GM12801 (cell line): ENCODE results near the gene NUP62.

ENCODE experiments used
- TF ChIP-seq, protein P1 (sequence below): IDR thresholded peaks from one replicate; pipeline ENCODE4 v1.5.1; 2011; ENCODE audit warnings: control low read depth; ENCODE audit not compliant: insufficient read length; ENCODE audit errors: extremely low read depth

NUP62 gene

GRCh38 chr19:49881672-49882394, 47.5 kb downstream of the NUP62 start:
- TF ChIP-seq, protein P1, sequence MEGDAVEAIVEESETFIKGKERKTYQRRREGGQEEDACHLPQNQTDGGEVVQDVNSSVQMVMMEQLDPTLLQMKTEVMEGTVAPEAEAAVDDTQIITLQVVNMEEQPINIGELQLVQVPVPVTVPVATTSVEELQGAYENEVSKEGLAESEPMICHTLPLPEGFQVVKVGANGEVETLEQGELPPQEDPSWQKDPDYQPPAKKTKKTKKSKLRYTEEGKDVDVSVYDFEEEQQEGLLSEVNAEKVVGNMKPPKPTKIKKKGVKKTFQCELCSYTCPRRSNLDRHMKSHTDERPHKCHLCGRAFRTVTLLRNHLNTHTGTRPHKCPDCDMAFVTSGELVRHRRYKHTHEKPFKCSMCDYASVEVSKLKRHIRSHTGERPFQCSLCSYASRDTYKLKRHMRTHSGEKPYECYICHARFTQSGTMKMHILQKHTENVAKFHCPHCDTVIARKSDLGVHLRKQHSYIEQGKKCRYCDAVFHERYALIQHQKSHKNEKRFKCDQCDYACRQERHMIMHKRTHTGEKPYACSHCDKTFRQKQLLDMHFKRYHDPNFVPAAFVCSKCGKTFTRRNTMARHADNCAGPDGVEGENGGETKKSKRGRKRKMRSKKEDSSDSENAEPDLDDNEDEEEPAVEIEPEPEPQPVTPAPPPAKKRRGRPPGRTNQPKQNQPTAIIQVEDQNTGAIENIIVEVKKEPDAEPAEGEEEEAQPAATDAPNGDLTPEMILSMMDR = no peak

- TF ChIP-seq, protein P1 = no peak
These were observed 48.1 kb downstream of the NUP62 start for GRCh38 chr19:49881186-49881585.

- TF ChIP-seq, protein P1 = no peak
These were observed 49.0 kb downstream of the NUP62 start for GRCh38 chr19:49880162-49880869.

GRCh38 chr19:49879243-49879963, 49.9 kb downstream of the NUP62 start:
- TF ChIP-seq, protein P1 = no peak

- TF ChIP-seq, protein P1 = no peak
These were observed 50.6 kb downstream of the NUP62 start for GRCh38 chr19:49878744-49879070.

DNA sequence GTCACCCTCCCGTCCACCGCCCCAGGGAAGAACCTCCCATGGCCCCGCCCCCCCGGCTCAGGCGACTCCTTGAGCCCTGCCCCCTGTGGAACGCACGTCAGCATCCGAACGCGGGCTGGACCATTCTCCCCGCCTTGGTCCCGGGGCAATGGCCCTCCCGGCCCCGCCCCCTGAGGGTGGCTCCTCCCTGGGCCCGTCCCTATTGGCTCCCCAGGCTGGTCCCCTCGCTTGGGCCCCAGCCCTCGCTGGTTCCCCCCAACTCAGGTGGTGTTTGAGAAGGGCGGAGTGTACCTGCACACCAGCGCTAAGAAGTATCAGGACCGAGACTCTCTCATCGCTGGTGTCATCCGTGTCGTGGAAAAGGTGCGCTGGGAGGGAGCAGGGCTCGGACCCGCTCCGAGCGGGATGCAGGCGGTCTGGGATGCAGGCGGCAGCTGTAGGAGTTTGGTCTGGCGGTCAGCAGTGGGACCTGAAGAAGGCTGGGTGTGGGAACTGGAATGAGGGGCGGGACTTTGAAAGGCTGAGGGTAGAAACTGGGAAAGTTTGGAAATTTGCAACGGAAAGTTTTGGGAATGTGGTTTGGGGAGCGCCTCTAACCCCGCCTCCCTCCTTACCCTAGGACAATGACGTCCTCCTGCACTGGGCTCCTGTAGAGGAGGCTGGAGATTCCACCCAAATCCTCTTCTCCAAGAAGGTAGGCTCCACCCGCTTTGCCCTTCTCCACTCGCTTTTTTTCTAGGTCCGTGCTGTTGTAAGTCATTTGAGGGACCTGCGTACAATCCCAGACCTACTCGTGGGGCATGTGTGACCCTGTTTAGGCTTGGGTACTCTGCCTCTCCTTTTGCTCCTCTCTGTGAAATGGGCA, 51.2 kb downstream of the NUP62 start:
- TF ChIP-seq, protein P1 = no peak
